ENCODE results near the gene GALNT3.

- TF ChIP-seq CTCF (conservative IDR thresholded peaks at IDR 0.05) (no peak), EZH2 (IDR thresholded peaks at IDR 0.05; ENCODE audit: low read depth) (no peak)
These were observed 92.9 kb downstream of the GALNT3 start for GRCh38 chr2:165701147-165701546.
